Ovary (tissue), 3 donors: ENCODE measurements around the gene LAIR1.

Source experiments
- CTCF ChIP-seq, 3 donors: fragments of 450-650 bp in 2 of 3; fragments of 200-600 bp in 1 of 3; IDR thresholded peaks; one replicate each; pipeline versions ENCODE4 v1.5.1 to v1.8.0; 2016 to 2022; ENCODE audit warnings: antibody characterized with exemption in 3 of 3, mild to moderate bottlenecking in 1 of 3
- POLR2A ChIP-seq: fragments of 450-650 bp; IDR thresholded peaks from one replicate; pipeline ENCODE4 v1.6.1; 2017; ENCODE audit warnings: antibody characterized with exemption, mild to moderate bottlenecking, moderate library complexity
- donor health status: DM: no; HTN: no; CAD: no.

DNA sequence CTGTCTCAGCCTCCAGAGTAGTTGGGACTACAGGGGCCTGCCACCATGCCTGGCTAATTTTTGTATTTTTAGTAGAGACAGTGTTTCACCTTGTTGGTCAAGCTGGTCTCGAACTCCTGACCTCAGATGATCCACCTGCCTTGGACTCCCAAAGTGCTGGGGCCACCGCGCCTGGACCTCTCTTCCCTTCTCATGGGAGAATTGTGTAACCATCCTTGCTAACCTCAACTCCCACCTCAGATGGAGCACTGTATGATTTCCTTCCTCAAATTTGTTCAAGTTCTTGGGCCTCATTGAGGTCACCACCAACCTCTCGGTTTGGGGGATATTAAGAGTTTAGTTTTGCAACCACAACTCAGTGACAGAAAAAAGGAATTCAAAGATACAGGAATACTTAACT, 62.5 kb downstream of the LAIR1 start:
- no peak for TF ChIP-seq CTCF (IDR thresholded peaks at IDR 0.05)
- no peak for TF ChIP-seq POLR2A
